Measurements from ENCODE around the gene SPECC1.

Gene SPECC1

GRCh38 chr17:20116683-20117309, 107.6 kb downstream of the SPECC1 start:
- H3K4me3 ChIP-seq (ENCODE audit: low read depth, low read length), result no peak overlapping the region
- TF ChIP-seq MYC (IDR thresholded peaks at IDR 0.05; ENCODE audit: low read depth, low read length) (no peak), MAX (IDR thresholded peaks at IDR 0.05; ENCODE audit: low read depth, low read length) (no peak), POLR2A (IDR thresholded peaks at IDR 0.05; ENCODE audit: extremely low read depth, insufficient read length) (no peak), CTCF (IDR thresholded peaks at IDR 0.05; ENCODE audit: low read depth, low read length) (peak; percentile 74)
- DNase-seq (ENCODE audit: low read depth), result peak; percentile 66

- DNase-seq (ENCODE audit: low read depth), result no peak
- no peak for TF ChIP-seq MYC (IDR thresholded peaks at IDR 0.05; ENCODE audit: low read depth, low read length)
- TF ChIP-seq POLR2A (IDR thresholded peaks at IDR 0.05; ENCODE audit: extremely low read depth, insufficient read length), result no peak
- no peak for TF ChIP-seq CTCF (IDR thresholded peaks at IDR 0.05; ENCODE audit: low read depth, low read length)
- TF ChIP-seq MAX (IDR thresholded peaks at IDR 0.05; ENCODE audit: low read depth, low read length), result no peak
- H3K4me3 ChIP-seq (ENCODE audit: low read depth, low read length), result no peak overlapping the region
These were observed 109.1 kb downstream of the SPECC1 start for GRCh38 chr17:20118280-20118679.

GRCh38 chr17:20120836-20121235, 111.7 kb downstream of the SPECC1 start:
- H3K4me3 ChIP-seq (ENCODE audit: low read depth, low read length), result no peak overlapping the region
- no peak for TF ChIP-seq MAX (IDR thresholded peaks at IDR 0.05; ENCODE audit: low read depth, low read length)
- no peak for TF ChIP-seq MYC (IDR thresholded peaks at IDR 0.05; ENCODE audit: low read depth, low read length)
- TF ChIP-seq POLR2A (IDR thresholded peaks at IDR 0.05; ENCODE audit: extremely low read depth, insufficient read length), result no peak
- no peak for DNase-seq (ENCODE audit: low read depth)

- DNase-seq (ENCODE audit: low read depth), result peak; percentile 71
- no peak overlapping the region for H3K4me3 ChIP-seq (ENCODE audit: low read depth, low read length)
- TF ChIP-seq MYC (IDR thresholded peaks at IDR 0.05; ENCODE audit: low read depth, low read length), result no peak
- peak; percentile 91 for TF ChIP-seq CTCF (IDR thresholded peaks at IDR 0.05; ENCODE audit: low read depth, low read length)
- TF ChIP-seq MAX (IDR thresholded peaks at IDR 0.05; ENCODE audit: low read depth, low read length), result no peak
- no peak for TF ChIP-seq POLR2A (IDR thresholded peaks at IDR 0.05; ENCODE audit: extremely low read depth, insufficient read length)
These were observed 112.4 kb downstream of the SPECC1 start for GRCh38 chr17:20121359-20122253.

GRCh38 chr17:20122254-20122879, 113.2 kb downstream of the SPECC1 start:
- no peak for TF ChIP-seq POLR2A (IDR thresholded peaks at IDR 0.05; ENCODE audit: extremely low read depth, insufficient read length)
- no peak for TF ChIP-seq CTCF (IDR thresholded peaks at IDR 0.05; ENCODE audit: low read depth, low read length)
- no peak for DNase-seq (ENCODE audit: low read depth)
- H3K4me3 ChIP-seq (ENCODE audit: low read depth, low read length), result no peak overlapping the region

GRCh38 chr17:20123209-20123608, 114.0 kb downstream of the SPECC1 start:
- H3K4me3 ChIP-seq (ENCODE audit: low read depth, low read length), result no peak overlapping the region
- TF ChIP-seq MYC (IDR thresholded peaks at IDR 0.05; ENCODE audit: low read depth, low read length) (no peak), MAX (IDR thresholded peaks at IDR 0.05; ENCODE audit: low read depth, low read length) (no peak), POLR2A (IDR thresholded peaks at IDR 0.05; ENCODE audit: extremely low read depth, insufficient read length) (no peak), CTCF (IDR thresholded peaks at IDR 0.05; ENCODE audit: low read depth, low read length) (no peak)
- no peak for DNase-seq (ENCODE audit: low read depth)

Data from NB4 (cell line).